ENCODE results near the gene ARFIP1. TPM values are rescaled to one million over a fixed set of nuclear protein-coding genes. Genes with fewer than 3 reads are reported as not detected.
"Not testable (repeated sequence)": the region's sequence is repeated elsewhere in the genome, so short reads cannot be mapped to it uniquely, and the experiment has no call there.

The ARFIP1 gene
- total RNA-seq, 1 donor from 2014 or later: 26.2 TPM

DNA sequence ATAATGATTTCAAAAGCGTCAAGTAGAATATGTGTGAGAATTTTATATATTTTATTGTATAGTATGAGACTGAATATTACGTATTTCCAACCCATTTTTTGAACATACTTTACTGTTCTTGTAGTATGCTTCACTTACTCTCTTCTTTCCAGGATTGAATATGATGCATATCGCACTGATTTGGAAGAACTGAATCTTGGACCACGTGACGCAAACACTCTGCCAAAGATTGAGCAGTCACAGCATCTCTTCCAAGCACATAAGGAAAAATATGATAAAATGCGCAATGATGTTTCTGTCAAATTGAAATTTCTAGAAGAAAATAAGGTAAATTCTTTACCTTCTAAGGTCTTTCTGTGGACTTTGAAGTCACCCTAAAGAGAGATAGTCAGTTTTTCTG, 108.2 kb downstream of the ARFIP1 start:
- TF ChIP-seq, protein P1, sequence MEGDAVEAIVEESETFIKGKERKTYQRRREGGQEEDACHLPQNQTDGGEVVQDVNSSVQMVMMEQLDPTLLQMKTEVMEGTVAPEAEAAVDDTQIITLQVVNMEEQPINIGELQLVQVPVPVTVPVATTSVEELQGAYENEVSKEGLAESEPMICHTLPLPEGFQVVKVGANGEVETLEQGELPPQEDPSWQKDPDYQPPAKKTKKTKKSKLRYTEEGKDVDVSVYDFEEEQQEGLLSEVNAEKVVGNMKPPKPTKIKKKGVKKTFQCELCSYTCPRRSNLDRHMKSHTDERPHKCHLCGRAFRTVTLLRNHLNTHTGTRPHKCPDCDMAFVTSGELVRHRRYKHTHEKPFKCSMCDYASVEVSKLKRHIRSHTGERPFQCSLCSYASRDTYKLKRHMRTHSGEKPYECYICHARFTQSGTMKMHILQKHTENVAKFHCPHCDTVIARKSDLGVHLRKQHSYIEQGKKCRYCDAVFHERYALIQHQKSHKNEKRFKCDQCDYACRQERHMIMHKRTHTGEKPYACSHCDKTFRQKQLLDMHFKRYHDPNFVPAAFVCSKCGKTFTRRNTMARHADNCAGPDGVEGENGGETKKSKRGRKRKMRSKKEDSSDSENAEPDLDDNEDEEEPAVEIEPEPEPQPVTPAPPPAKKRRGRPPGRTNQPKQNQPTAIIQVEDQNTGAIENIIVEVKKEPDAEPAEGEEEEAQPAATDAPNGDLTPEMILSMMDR (IDR thresholded peaks at IDR 0.05; ENCODE audit: unreplicated experiment): no peak
- peaks cover 28% of the 10 kb centered on the region for H3K36me3 Mint-ChIP-seq
- H3K4me3 Mint-ChIP-seq: no peak overlapping the region
- no peak overlapping the region for H3K27ac Mint-ChIP-seq
- H3K4me1 Mint-ChIP-seq: no peaks in the 10 kb centered on the region
- no peaks in the 10 kb centered on the region for H3K9me3 Mint-ChIP-seq
- no peak for DNase-seq (ENCODE audit: low spot score in 2 of 2, unreplicated experiment in 2 of 2)
- no peaks in the 10 kb centered on the region for H3K27me3 Mint-ChIP-seq (ENCODE audit: low read depth)

DNA sequence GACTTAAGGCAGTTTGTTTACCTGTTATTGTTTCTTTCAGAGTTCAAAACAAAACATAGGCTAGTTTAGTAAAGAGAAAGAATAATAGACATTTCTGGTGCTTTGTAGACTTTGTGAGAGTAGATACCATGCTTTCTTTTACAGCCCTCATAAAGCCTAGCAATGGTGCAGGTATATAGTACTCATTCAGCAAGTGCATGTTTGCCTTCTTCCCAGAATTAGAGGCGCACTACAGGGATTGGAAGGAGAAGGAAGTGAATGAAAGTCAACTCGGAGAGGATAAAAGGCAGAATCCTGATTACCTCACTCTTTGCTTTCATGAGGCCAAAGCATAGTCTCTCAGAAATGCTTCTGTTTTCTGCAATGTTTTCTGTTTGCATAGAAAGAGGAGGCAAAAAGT, 113.2 kb downstream of the ARFIP1 start:
- peaks cover 25% of the 10 kb centered on the region for H3K36me3 Mint-ChIP-seq
- H3K9me3 Mint-ChIP-seq: no peaks in the 10 kb centered on the region
- no peak overlapping the region for H3K4me3 Mint-ChIP-seq
- H3K4me1 Mint-ChIP-seq: no peaks in the 10 kb centered on the region
- no peak overlapping the region for H3K27ac Mint-ChIP-seq
- no peak for DNase-seq (ENCODE audit: low spot score in 2 of 2, unreplicated experiment in 2 of 2)
- TF ChIP-seq, protein P1 (IDR thresholded peaks at IDR 0.05; ENCODE audit: unreplicated experiment): no peak
- no peaks in the 10 kb centered on the region for H3K27me3 Mint-ChIP-seq (ENCODE audit: low read depth)

DNA sequence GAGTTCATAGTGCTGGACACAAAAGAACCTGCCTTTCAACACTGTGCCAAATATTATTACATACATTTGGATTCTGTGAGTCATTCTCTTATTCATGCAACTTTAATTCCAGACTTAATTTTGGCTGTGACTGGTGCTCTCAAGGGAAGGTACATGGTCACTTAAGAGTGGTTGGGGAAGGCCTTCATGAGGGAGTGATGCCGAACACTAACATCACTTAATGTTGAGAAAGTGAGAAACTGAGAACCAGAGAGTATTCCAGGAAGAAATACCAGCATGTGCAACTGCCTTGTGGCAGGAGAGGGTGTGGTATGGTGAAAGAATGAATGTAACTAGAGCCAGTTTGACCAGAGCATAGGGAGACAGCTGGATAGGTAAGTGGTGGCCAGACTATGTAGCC, 114.9 kb downstream of the ARFIP1 start:
- Mint-ChIP-seq H3K36me3 (peaks cover 28% of the 10 kb centered on the region), H3K4me1 (no peaks in the 10 kb centered on the region), H3K27ac (no peak overlapping the region), H3K9me3 (no peaks in the 10 kb centered on the region), H3K4me3 (no peak overlapping the region), H3K27me3 (ENCODE audit: low read depth) (no peaks in the 10 kb centered on the region)
- DNase-seq (ENCODE audit: low spot score in 2 of 2, unreplicated experiment in 2 of 2): no peak
- TF ChIP-seq, protein P1 (IDR thresholded peaks at IDR 0.05; ENCODE audit: unreplicated experiment): no peak

DNA sequence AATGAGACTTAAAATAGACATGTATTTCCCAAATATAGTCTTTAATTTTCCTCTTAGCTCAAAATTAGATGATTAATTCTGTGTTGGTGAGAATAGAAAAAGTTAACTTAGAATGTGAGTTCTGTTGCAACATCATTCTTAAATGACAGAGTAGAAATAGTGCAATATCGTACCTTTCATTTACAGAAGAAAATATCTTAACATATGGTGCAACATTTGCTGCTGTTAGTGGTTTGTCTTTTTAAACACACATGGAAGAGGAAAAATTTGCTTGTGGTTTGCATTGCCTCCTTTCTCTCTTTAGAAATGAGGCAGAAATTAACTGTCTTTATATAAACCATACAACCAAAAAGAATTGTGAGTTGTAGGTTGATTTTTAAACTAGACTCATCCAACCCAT, 117.1 kb downstream of the ARFIP1 start:
- DNase-seq (ENCODE audit: low spot score in 2 of 2, unreplicated experiment in 2 of 2): no peak
- H3K9me3 Mint-ChIP-seq: no peaks in the 10 kb centered on the region
- no peak overlapping the region for H3K27ac Mint-ChIP-seq
- TF ChIP-seq, protein P1 (IDR thresholded peaks at IDR 0.05; ENCODE audit: unreplicated experiment): no peak
- H3K27me3 Mint-ChIP-seq (ENCODE audit: low read depth): no peaks in the 10 kb centered on the region
- peaks cover 4% of the 10 kb centered on the region for H3K4me1 Mint-ChIP-seq
- no peak overlapping the region for H3K4me3 Mint-ChIP-seq
- peaks cover 19% of the 10 kb centered on the region for H3K36me3 Mint-ChIP-seq

- not testable (repeated sequence) for H3K4me3 Mint-ChIP-seq; H3K9me3 Mint-ChIP-seq; H3K27me3 Mint-ChIP-seq (ENCODE audit: low read depth); H3K4me1 Mint-ChIP-seq; DNase-seq (ENCODE audit: low spot score in 2 of 2, unreplicated experiment in 2 of 2); H3K27ac Mint-ChIP-seq
- peaks cover 14% of the 10 kb centered on the region for H3K36me3 Mint-ChIP-seq
Measured at GRCh38 chr4:152898133-152898532, 118.4 kb downstream of the ARFIP1 start.

GRCh38 chr4:152898606-152899005, 118.9 kb downstream of the ARFIP1 start:
- no peaks in the 10 kb centered on the region for H3K27me3 Mint-ChIP-seq (ENCODE audit: low read depth)
- H3K36me3 Mint-ChIP-seq: peaks cover 14% of the 10 kb centered on the region
- no peak for DNase-seq (ENCODE audit: low spot score in 2 of 2, unreplicated experiment in 2 of 2)
- H3K4me3 Mint-ChIP-seq: no peak overlapping the region
- no peak overlapping the region for H3K27ac Mint-ChIP-seq
- peaks cover 4% of the 10 kb centered on the region for H3K4me1 Mint-ChIP-seq
- TF ChIP-seq, protein P1 (IDR thresholded peaks at IDR 0.05; ENCODE audit: unreplicated experiment): no peak
- H3K9me3 Mint-ChIP-seq: no peaks in the 10 kb centered on the region

Data from mesothelial cell of epicardium (in vitro differentiated cells).